ENCODE results near the gene PROC. TPM values are rescaled to one million over a fixed set of nuclear protein-coding genes. Genes with fewer than 3 reads are reported as not detected.

PROC gene
- total and polyA plus RNA-seq, 2 of the 4 experiments (the other 2 are of a cell fraction): 0.07 TPM; not detected in 1

GRCh38 chr2:127455566-127456493 is 37.6 kb downstream of the PROC start:
- Histone ChIP-seq H4K91ac (ENCODE audit: insufficient read depth, low read depth, low read length) (no peak overlapping the region), H4K8ac (ENCODE audit: low read depth in 2 of 2, low read length in 2 of 2) (no peak overlapping the region), H3K4me3 (ENCODE audit: insufficient read depth, low read depth, low read length) (no peak overlapping the region), H3K14ac (replicated peaks; ENCODE audit: low read depth, low read length) (0 out of 2 replicates have a peak overlapping the region, but pooled peaks have one; percentile 8), H3K23ac (ENCODE audit: low read depth, low read length) (no peak overlapping the region), H3K36me3 (ENCODE audit: control insufficient read depth, insufficient read depth, low read length) (no peaks in the 10 kb centered on the region), H2BK20ac (ENCODE audit: low read depth, low read length) (no peak overlapping the region), H3K79me1 (ENCODE audit: low read depth in 1 of 2, low read length in 2 of 2) (no peaks in the 10 kb centered on the region), H3K4ac (ENCODE audit: low read depth, low read length) (no peak overlapping the region), H3K9me1 (ENCODE audit: insufficient read depth, low read length) (no peaks in the 10 kb centered on the region; the same call in 1 of the 2 replicates), H2AK9ac (replicated peaks; ENCODE audit: low read depth, low read length, poor library complexity) (no peak overlapping the region), H2BK5ac (ENCODE audit: low read depth, low read length, poor library complexity, severe bottlenecking) (no peak overlapping the region), H2BK120ac (ENCODE audit: low read depth, low read length) (no peak overlapping the region), H4K20me1 (ENCODE audit: insufficient read depth, low read length) (no peaks in the 10 kb centered on the region), H3K56ac (ENCODE audit: extremely low read depth, insufficient read depth, low read length) (no peak overlapping the region), H3K27ac (ENCODE audit: insufficient read depth, low read length) (no peak overlapping the region), H2AFZ (replicated peaks; ENCODE audit: low read length, poor library complexity) (no peak overlapping the region), H3K4me2 (ENCODE audit: low read depth, low read length) (no peak overlapping the region), H3K4me1 (ENCODE audit: control insufficient read depth, insufficient read depth, low read length) (0 out of 2 replicates have a peak, but pooled peaks cover 3% of the 10 kb centered on the region), H2AK5ac (ENCODE audit: low read depth, low read length) (no peak overlapping the region), H3K9ac (ENCODE audit: low read depth, low read length) (no peak overlapping the region), H3K18ac (ENCODE audit: low read depth, low read length) (no peak overlapping the region), H3K27me3 (ENCODE audit: control insufficient read depth, insufficient read depth, low read length) (no peaks in the 10 kb centered on the region), H4K5ac (ENCODE audit: low read depth, low read length) (no peak overlapping the region), H2BK15ac (ENCODE audit: low read depth, low read length) (no peak overlapping the region), H3K9me3 (ENCODE audit: control insufficient read depth, insufficient read depth, low read length) (no peaks in the 10 kb centered on the region)
- dilution Hi-C loops (cut with HindIII; ENCODE audit: low sequenced_read_pairs, unreplicated experiment) (no loop called here), in situ Hi-C loops (cut with MboI; ENCODE audit: low sequenced_read_pairs) (no loop called here), intact Hi-C loops (cut with micrococcal nuclease) (no loop called here)
- WGBS, 2 experiments (ENCODE audit: extremely low coverage in 2 of 2, insufficient read length in 1 of 2): 67% methylated on average over 1 of the region's 13 CpGs; no CpG with 5 or more reads in 1 of the 2 experiments
- ChIA-PET POLR2A (ENCODE audit: unreplicated experiment) (no interaction called here), CTCF (interaction anchor here (0.5 kb wide), 1 partner anchor 45 kb away, joined by 3 read pairs; no protein-coding TSS in a partner anchor)
- TF ChIP-seq CTCF (conservative IDR thresholded peaks at IDR 0.05; ENCODE audit: low read depth, low read length) (no peak), SMC3 (IDR thresholded peaks at IDR 0.05; ENCODE audit: low read depth, low read length) (no peak), RAD21 (IDR thresholded peaks at IDR 0.05; ENCODE audit: low read length) (no peak), NFE2L2 (IDR thresholded peaks at IDR 0.05; ENCODE audit: low read depth, low read length) (no peak), USF2 (IDR thresholded peaks at IDR 0.05; ENCODE audit: low read depth, low read length) (no peak), RFX5 (IDR thresholded peaks at IDR 0.05; ENCODE audit: low read depth, low read length) (no peak), CEBPB (IDR thresholded peaks at IDR 0.05; ENCODE audit: low read depth, low read length) (no peak)
- BruUV-seq (replicated peaks): no TSS peak
- ATAC-seq (ENCODE audit: low read depth): no peak
- DNase-seq: no peak

Data from IMR-90 (cell line).